Activated CD8-positive, alpha-beta T cell treated with anti-CD3 and anti-CD28 coated beads for 36 hours (primary cell): ENCODE data around the gene DNAH3. TPM values are rescaled to one million over a fixed set of nuclear protein-coding genes. Genes with fewer than 3 reads are reported as not detected.

Experiments used
- ATAC-seq: fragments of 200-7000 bp; cut with Tn5 transposase; one replicate; pipeline ENCODE4 v1.10.0; 2021; ENCODE audit warnings: mild to moderate bottlenecking, moderate library complexity
- CTCF ChIA-PET: fragments of 350-600 bp; sonication (Branson Sonifier 250); formaldehyde crosslinking; loops from one replicate; lab custom pipeline; 2021; ENCODE audit warnings: antibody characterized with exemption; lab: Charles Lee
- POLR2A ChIA-PET: fragments of 350-600 bp; sonication (Branson Sonifier 250); formaldehyde crosslinking; loops from one replicate; lab custom pipeline; 2021; ENCODE audit warnings: antibody characterized with exemption; lab: Charles Lee
- DNase-seq: peaks from one replicate; pipeline ENCODE4 v3.0.0-alpha.2; 2020
- H3K27ac Mint-ChIP-seq: one replicate; pipeline ENCODE4 v1.8.0; 2021; ENCODE audit warnings: mild to moderate bottlenecking, mixed read lengths
- H3K27me3 Mint-ChIP-seq: one replicate; pipeline ENCODE4 v1.8.0; 2021; ENCODE audit warnings: mixed read lengths
- H3K36me3 Mint-ChIP-seq: one replicate; pipeline ENCODE4 v1.8.0; 2021; ENCODE audit warnings: low read depth, mixed read lengths
- H3K4me1 Mint-ChIP-seq: one replicate; pipeline ENCODE4 v1.8.0; 2021; ENCODE audit warnings: low read depth, mixed read lengths
- H3K4me3 Mint-ChIP-seq: one replicate; pipeline ENCODE4 v1.8.0; 2021; ENCODE audit warnings: mild to moderate bottlenecking, moderate library complexity, mixed read lengths
- H3K9me3 Mint-ChIP-seq: one replicate; pipeline ENCODE4 v1.8.0; 2021; ENCODE audit warnings: mixed read lengths
- CTCF ChIP-seq: fragments of 200-600 bp; IDR thresholded peaks from one replicate; pipeline ENCODE4 v1.8.0; 2022; ENCODE audit warnings: antibody characterized with exemption, mild to moderate bottlenecking
- intact Hi-C: fragments of 100-400 bp; cut with micrococcal nuclease; formaldehyde crosslinking; loops from one replicate; pipeline ENCODE4 v1.10.0; 2022
- total RNA-seq, 2 experiments: library from RNA; stranded (reverse); gene quantifications; one replicate each; pipeline ENCODE4 v1.2.3, GENCODE V29; 2021

Gene DNAH3
- total RNA-seq, 2 experiments from 2014 or later = 0.02 TPM; not detected in 1

- intact Hi-C loops = no loop called here
These were observed 226.8 kb downstream of the DNAH3 start for GRCh38 chr16:20923876-20924275.

DNA sequence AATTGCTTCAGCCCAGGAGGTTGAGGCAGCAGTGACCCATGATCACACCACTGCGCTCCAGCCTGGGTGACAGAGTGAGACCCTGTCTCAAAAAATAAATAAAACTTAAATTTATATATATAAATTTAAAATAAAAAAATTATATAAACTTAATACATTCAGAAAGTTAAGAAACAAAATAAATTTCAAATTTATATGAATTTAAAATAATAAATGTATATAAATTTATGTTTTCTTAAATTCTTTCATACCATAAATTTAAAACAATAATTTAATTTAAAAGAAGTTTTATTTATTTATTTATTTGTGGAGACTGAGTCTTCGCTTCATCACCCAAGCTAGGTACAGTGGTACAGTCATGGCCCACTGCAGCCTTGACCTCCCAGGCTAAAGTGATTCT is 229.8 kb downstream of the DNAH3 start:
- no peaks in the 10 kb centered on the region for H3K9me3 Mint-ChIP-seq
- DNase-seq (no peak), ATAC-seq (no peak)
- H3K36me3 Mint-ChIP-seq = peaks cover 28% of the 10 kb centered on the region
- no peak for TF ChIP-seq CTCF
- intact Hi-C loops = no loop called here
- no peaks in the 10 kb centered on the region for H3K27me3 Mint-ChIP-seq
- peaks cover 29% of the 10 kb centered on the region for H3K4me1 Mint-ChIP-seq
- no peak overlapping the region for H3K27ac Mint-ChIP-seq
- POLR2A ChIA-PET = no interaction called here
- CTCF ChIA-PET = interaction anchor here (1.0 to 1.5 kb wide), 2 partner anchors 11 to 70 kb away, joined by 3 to 4 read pairs; no protein-coding TSS in a partner anchor
- no peak overlapping the region for H3K4me3 Mint-ChIP-seq

More at GRCh38 chr16:20923876-20924275, 226.8 kb downstream of the DNAH3 start:
- no peak overlapping the region for H3K4me3 Mint-ChIP-seq
- ChIA-PET CTCF (no interaction called here), POLR2A (no interaction called here)
- H3K36me3 Mint-ChIP-seq = peaks cover 15% of the 10 kb centered on the region
- ATAC-seq (no peak), DNase-seq (no peak)
- H3K27ac Mint-ChIP-seq = no peak overlapping the region
- H3K9me3 Mint-ChIP-seq = no peaks in the 10 kb centered on the region
- no peaks in the 10 kb centered on the region for H3K27me3 Mint-ChIP-seq
- H3K4me1 Mint-ChIP-seq = peaks cover 14% of the 10 kb centered on the region
- no peak for TF ChIP-seq CTCF

DNA sequence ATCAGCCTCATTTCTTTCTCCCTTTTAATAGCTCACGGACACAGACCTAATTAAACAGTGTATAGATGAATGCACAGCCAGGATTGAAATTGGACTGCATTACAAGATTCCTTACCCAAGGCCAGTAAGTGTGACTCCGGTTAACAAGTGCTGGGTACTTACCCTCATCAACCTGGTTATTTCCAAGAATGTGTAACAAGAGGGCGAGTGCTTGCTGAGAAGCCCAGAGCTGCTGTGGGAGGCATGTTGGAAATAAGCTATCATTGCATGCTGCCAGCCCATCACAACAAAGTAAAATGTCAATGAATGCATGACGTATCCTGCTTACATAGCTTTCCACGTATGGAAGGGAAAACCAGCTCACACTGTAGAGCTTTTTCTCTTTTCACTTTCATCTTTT is 230.6 kb downstream of the DNAH3 start:
- TF ChIP-seq CTCF = no peak
- no peaks in the 10 kb centered on the region for H3K27me3 Mint-ChIP-seq
- intact Hi-C loops = no loop called here
- H3K36me3 Mint-ChIP-seq = peaks cover 28% of the 10 kb centered on the region
- peaks cover 33% of the 10 kb centered on the region for H3K4me1 Mint-ChIP-seq
- DNase-seq = peak; percentile 29
- peak overlapping the region; percentile 60 for H3K27ac Mint-ChIP-seq
- CTCF ChIA-PET = interaction anchor here (1.0 to 1.3 kb wide), 2 partner anchors 17 to 70 kb away, joined by 3 read pairs; no protein-coding TSS in a partner anchor
- no peak overlapping the region for H3K4me3 Mint-ChIP-seq
- ATAC-seq = peak; percentile 67
- H3K9me3 Mint-ChIP-seq = no peaks in the 10 kb centered on the region
- POLR2A ChIA-PET = interaction anchor here (1.0 kb wide), 1 partner anchor 20 kb away, joined by 4 read pairs; the partner anchor contains the start of genes DCUN1D3 and LYRM1

DNA sequence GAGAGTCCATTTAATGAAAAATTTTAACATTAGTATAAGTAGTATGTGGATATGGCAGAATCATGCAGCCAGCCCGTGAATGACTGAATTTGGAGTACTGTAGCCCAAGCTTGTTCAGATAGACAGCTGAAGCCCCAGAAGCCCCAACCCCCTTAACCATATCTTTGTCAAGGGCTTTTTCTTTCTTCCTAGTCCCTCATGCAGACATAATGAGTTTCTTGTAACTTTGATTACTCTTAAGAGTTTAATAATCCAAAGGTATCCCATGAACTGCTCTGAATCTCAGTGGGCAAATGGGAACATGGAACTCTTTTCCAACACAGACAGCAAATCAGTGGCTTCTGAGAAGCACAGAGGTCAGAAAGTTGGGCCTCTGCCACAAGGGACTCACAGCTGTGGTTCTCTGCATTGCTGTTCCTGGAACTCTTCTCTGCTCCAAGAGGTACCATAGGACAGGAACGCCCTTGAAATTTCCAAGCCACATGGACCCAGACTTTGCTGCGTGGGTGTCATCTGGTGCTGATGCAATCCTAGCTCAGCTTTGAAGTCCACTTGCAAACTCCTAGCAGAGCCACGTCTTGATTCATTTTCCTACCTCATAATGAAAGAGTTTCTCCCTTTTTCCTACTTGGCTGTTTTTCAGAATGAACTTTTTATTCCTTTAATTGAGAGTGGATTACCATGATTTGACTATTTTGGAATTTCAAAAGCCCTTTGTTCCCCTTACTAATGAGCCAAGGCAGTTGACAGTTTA is 232.0 kb downstream of the DNAH3 start:
- POLR2A ChIA-PET = interaction anchor here (0.8 kb wide), 1 partner anchor 11 kb away, joined by 3 read pairs; no protein-coding TSS in a partner anchor
- Mint-ChIP-seq H3K27me3 (no peaks in the 10 kb centered on the region), H3K27ac (peak overlapping the region; percentile 82), H3K4me3 (no peak overlapping the region), H3K36me3 (peaks cover 28% of the 10 kb centered on the region), H3K4me1 (peaks cover 33% of the 10 kb centered on the region), H3K9me3 (no peaks in the 10 kb centered on the region)
- peak; percentile 35 for DNase-seq
- no peak for ATAC-seq
- CTCF ChIA-PET = interaction anchor here (1.1 to 1.3 kb wide), 2 partner anchors 68 to 70 kb away, joined by 3 read pairs; no protein-coding TSS in a partner anchor
- intact Hi-C loops = no loop called here
- TF ChIP-seq CTCF = no peak

DNA sequence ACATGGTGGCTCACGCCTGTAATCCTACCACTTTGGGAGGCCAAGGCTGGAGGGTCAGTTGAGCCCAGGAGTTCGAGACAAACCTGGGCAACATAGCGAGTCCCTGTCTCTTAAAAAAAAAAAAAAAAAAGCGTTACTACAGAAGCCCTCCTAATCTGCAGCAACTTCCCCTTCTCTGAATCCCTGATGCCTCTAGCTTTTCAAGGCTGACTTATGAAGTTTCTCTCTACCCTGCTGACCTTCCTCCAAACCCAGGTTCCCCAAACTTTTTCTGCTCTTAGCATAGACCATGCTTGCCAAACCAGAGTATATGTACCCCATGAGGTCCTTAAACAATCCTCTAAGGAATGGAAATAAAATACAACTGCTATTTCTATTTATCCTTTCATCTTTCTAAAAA is 233.7 kb downstream of the DNAH3 start:
- no peak for ATAC-seq
- POLR2A ChIA-PET = no interaction called here
- peaks cover 34% of the 10 kb centered on the region for H3K4me1 Mint-ChIP-seq

More for the DNA sequence above, 233.7 kb downstream of the DNAH3 start:
- no peak for TF ChIP-seq CTCF
- CTCF ChIA-PET = no interaction called here
- intact Hi-C loops = no loop called here
- Mint-ChIP-seq H3K36me3 (peaks cover 24% of the 10 kb centered on the region), H3K27me3 (no peaks in the 10 kb centered on the region), H3K9me3 (no peaks in the 10 kb centered on the region), H3K4me3 (no peak overlapping the region), H3K27ac (peak overlapping the region; percentile 22)
- DNase-seq = no peak
